GM23338 (cell line): ENCODE measurements around the gene UQCC3. TPM values are rescaled to one million over a fixed set of nuclear protein-coding genes. Genes with fewer than 3 reads are reported as not detected.
"Not testable (repeated sequence)": the region's sequence is repeated elsewhere in the genome, so short reads cannot be mapped to it uniquely, and the experiment has no call there.

ENCODE experiments used
- ATAC-seq: fragments of 200-7000 bp; cut with Tn5 transposase; 3 replicates; pipeline ENCODE4 v1.9.1; 2020
- DNase-seq: peaks from one replicate; pipeline ENCODE4 v3.0.0-alpha.2; 2015; ENCODE audit warnings: low spot score
- H2AFZ ChIP-seq: fragments of 200-600 bp; sonication (generic); 2 replicates; pipeline ENCODE4 v1.8.0; 2016; ENCODE audit warnings: antibody characterized with exemption, mild to moderate bottlenecking, moderate library complexity
- H3F3A ChIP-seq: fragments of 200-600 bp; sonication (generic); replicated peaks from 2 replicates; pipeline ENCODE4 v1.8.0; 2017; ENCODE audit warnings: antibody characterized with exemption, mixed run types, low read depth
- H3K27ac ChIP-seq: fragments of 200-600 bp; sonication (generic); 2 replicates; pipeline ENCODE4 v1.6.1; 2016; ENCODE audit warnings: low read depth
- H3K27me3 ChIP-seq: fragments of 200-600 bp; sonication (generic); 2 replicates; pipeline ENCODE4 v1.8.0; 2016; ENCODE audit warnings: mild to moderate bottlenecking, mixed run types, moderate library complexity; ENCODE audit not compliant: insufficient read depth
- H3K36me3 ChIP-seq: fragments of 200-600 bp; sonication (generic); 2 replicates; pipeline ENCODE4 v1.8.0; 2016; ENCODE audit warnings: mild to moderate bottlenecking; ENCODE audit not compliant: insufficient read depth
- H3K4me1 ChIP-seq: fragments of 200-600 bp; sonication (generic); 2 replicates; pipeline ENCODE4 v1.8.0; 2016; ENCODE audit warnings: mild to moderate bottlenecking, moderate library complexity; ENCODE audit not compliant: insufficient read depth
- H3K4me2 ChIP-seq: fragments of 200-600 bp; sonication (generic); 2 replicates; pipeline ENCODE4 v1.7.1; 2017; ENCODE audit warnings: mixed run types
- H3K4me3 ChIP-seq: fragments of 200-600 bp; sonication (generic); 2 replicates; pipeline ENCODE4 v1.6.1; 2016; ENCODE audit warnings: mixed run types
- H3K79me2 ChIP-seq: fragments of 200-600 bp; sonication (generic); replicated peaks from 2 replicates; pipeline ENCODE4 v1.8.0; 2017; ENCODE audit warnings: mild to moderate bottlenecking; ENCODE audit not compliant: insufficient read depth
- H3K9me2 ChIP-seq: fragments of 200-600 bp; sonication (generic); 2 replicates; pipeline ENCODE4 v1.8.0; 2017; ENCODE audit not compliant: insufficient read depth
- H4K20me1 ChIP-seq: fragments of 200-600 bp; sonication (generic); replicated peaks from 2 replicates; pipeline ENCODE4 v1.8.0; 2017; ENCODE audit warnings: mild to moderate bottlenecking; ENCODE audit not compliant: insufficient read depth
- H3K27ac Mint-ChIP-seq: 2 replicates; pipeline ENCODE4 v1.8.0; 2020; ENCODE audit warnings: inconsistent platforms, mild to moderate bottlenecking, moderate library complexity, mixed read lengths
- H3K27me3 Mint-ChIP-seq: 3 replicates; pipeline ENCODE4 v1.8.0; 2022; ENCODE audit warnings: low read depth, mild to moderate bottlenecking, moderate library complexity, mixed read lengths, inconsistent platforms; ENCODE audit not compliant: insufficient read depth, poor library complexity
- H3K36me3 Mint-ChIP-seq: 3 replicates; pipeline ENCODE4 v1.8.0; 2021; ENCODE audit warnings: low read depth, mild to moderate bottlenecking, inconsistent platforms, moderate library complexity, mixed read lengths
- H3K4me1 Mint-ChIP-seq: 3 replicates; pipeline ENCODE4 v1.8.0; 2020; ENCODE audit warnings: mild to moderate bottlenecking, inconsistent platforms, mixed read lengths
- H3K4me3 Mint-ChIP-seq: 3 replicates; pipeline ENCODE4 v1.8.0; 2021; ENCODE audit warnings: moderate library complexity, mild to moderate bottlenecking, inconsistent platforms, mixed read lengths
- H3K9me3 Mint-ChIP-seq: 3 replicates; pipeline ENCODE4 v1.8.0; 2020; ENCODE audit warnings: moderate library complexity, mild to moderate bottlenecking, inconsistent platforms, mixed read lengths
- CREB1 ChIP-seq: fragments of 250-450 bp; sonication (Bioruptor Pico); IDR thresholded peaks from 2 replicates; pipeline ENCODE4 v1.5.0; 2020; ENCODE audit warnings: low read depth, mild to moderate bottlenecking, moderate library complexity
- ETS1 ChIP-seq: IDR thresholded peaks from 2 replicates; pipeline ENCODE4 v1.6.1; 2016; ENCODE audit warnings: antibody characterized with exemption
- EZH2 ChIP-seq: fragments of 200-600 bp; sonication (generic); IDR thresholded peaks from one replicate; pipeline ENCODE4 v1.8.0; 2017; ENCODE audit warnings: antibody characterized with exemption, mild to moderate bottlenecking, low read depth; ENCODE audit not compliant: unreplicated experiment
- POLR2AphosphoS5 ChIP-seq: IDR thresholded peaks from 2 replicates; pipeline ENCODE4 v1.6.1; 2016; ENCODE audit warnings: antibody characterized with exemption, low read depth
- REST ChIP-seq: IDR thresholded peaks from one replicate; pipeline ENCODE4 v1.6.1; 2018; ENCODE audit warnings: antibody characterized with exemption; ENCODE audit not compliant: unreplicated experiment
- polyA plus RNA-seq: library from polyadenylated mRNA; unstranded; fragments of >200 nt; fragmentation: Nextera tagmentation; extraction: Ambion mirVana; gene quantifications from 2 replicates; pipeline ENCODE4 v1.2.1, GENCODE V29; 2016
- total RNA-seq: library from RNA; depleted of rRNA; stranded (reverse); fragments of >200 nt; shearing (Covaris generic); gene quantifications from 2 replicates; pipeline ENCODE4 v1.2.3, GENCODE V29; 2014

Gene UQCC3
- total and polyA plus RNA-seq, 2 experiments from 2014 or later: 13.0 to 54.7 TPM

GRCh38 chr11:62671236-62671607 is 251 bp upstream of the UQCC3 start:
- no peaks in the 10 kb centered on the region for H3K9me2 ChIP-seq
- peak overlapping the region; percentile 93 for H3K4me2 ChIP-seq
- peak overlapping the region; percentile 90 for H3K4me3 Mint-ChIP-seq
- peak overlapping the region; percentile 92 for H3K27ac ChIP-seq
- DNase-seq (no peak), ATAC-seq (peak; percentile 5)
- H3K4me1 ChIP-seq: peaks cover 30% of the 10 kb centered on the region
- peaks cover 16% of the 10 kb centered on the region for H3K4me1 Mint-ChIP-seq
- H4K20me1 ChIP-seq: peaks cover 15% of the 10 kb centered on the region
- peaks cover 53% of the 10 kb centered on the region for H3K36me3 Mint-ChIP-seq
- no peaks in the 10 kb centered on the region; the same call in 1 of the 3 replicates for H3K9me3 Mint-ChIP-seq
- H3K27me3 Mint-ChIP-seq: peaks cover 17% of the 10 kb centered on the region
- H3K27ac Mint-ChIP-seq: peak overlapping the region; percentile 98
- peaks cover 37% of the 10 kb centered on the region for H3K79me2 ChIP-seq
- no peaks in the 10 kb centered on the region for H3K27me3 ChIP-seq
- TF ChIP-seq POLR2AphosphoS5 (no peak), REST (no peak), EZH2 (no peak)
- peaks cover 7% of the 10 kb centered on the region for H3K36me3 ChIP-seq
- peak overlapping the region; percentile 98 for H3K4me3 ChIP-seq
- peak overlapping the region; percentile 98 for H2AFZ ChIP-seq
- peaks cover 46% of the 10 kb centered on the region for H3F3A ChIP-seq

- H3K79me2 ChIP-seq: peaks cover 26% of the 10 kb centered on the region
- peak overlapping the region; percentile 93 for H3K4me2 ChIP-seq
- peak overlapping the region; percentile 98; the same call in 1 of the 2 replicates for H3K4me3 ChIP-seq
- ATAC-seq: no peak
- Mint-ChIP-seq H3K4me3 (peak overlapping the region; percentile 90), H3K36me3 (peaks cover 52% of the 10 kb centered on the region), H3K27me3 (peaks cover 20% of the 10 kb centered on the region), H3K4me1 (peaks cover 16% of the 10 kb centered on the region), H3K27ac (no peak overlapping the region), H3K9me3 (no peaks in the 10 kb centered on the region; the same call in 1 of the 3 replicates)
- no peak for DNase-seq
- H3K27me3 ChIP-seq: no peaks in the 10 kb centered on the region
- H3F3A ChIP-seq: peaks cover 43% of the 10 kb centered on the region
- 0 out of 2 replicates have a peak overlapping the region, but pooled peaks have one; percentile 26 for H3K27ac ChIP-seq
- no peaks in the 10 kb centered on the region for H3K36me3 ChIP-seq
- H3K9me2 ChIP-seq: no peaks in the 10 kb centered on the region
- peaks cover 26% of the 10 kb centered on the region for H3K4me1 ChIP-seq
- TF ChIP-seq ETS1 (no peak), CREB1 (no peak), EZH2 (no peak), POLR2AphosphoS5 (no peak)
- H4K20me1 ChIP-seq: no peaks in the 10 kb centered on the region; the same call in 1 of the 2 replicates
- no peak overlapping the region for H2AFZ ChIP-seq
Measured at GRCh38 chr11:62673196-62673525, 1.7 kb downstream of the UQCC3 start.

- peaks cover 34% of the 10 kb centered on the region for H3F3A ChIP-seq
- peaks cover 31% of the 10 kb centered on the region for H3K79me2 ChIP-seq
- not testable (repeated sequence) for H3K27ac Mint-ChIP-seq, H3K9me2 ChIP-seq, H3K4me3 ChIP-seq, H3K27me3 ChIP-seq, DNase-seq, H4K20me1 ChIP-seq, H2AFZ ChIP-seq, H3K27ac ChIP-seq, H3K4me3 Mint-ChIP-seq, H3K4me2 ChIP-seq, H3K9me3 Mint-ChIP-seq, H3K36me3 ChIP-seq, ATAC-seq
- H3K4me1 ChIP-seq: peaks cover 20% of the 10 kb centered on the region
- H3K27me3 Mint-ChIP-seq: peaks cover 20% of the 10 kb centered on the region
- H3K36me3 Mint-ChIP-seq: peaks cover 49% of the 10 kb centered on the region
- peaks cover 14% of the 10 kb centered on the region for H3K4me1 Mint-ChIP-seq
Measured at GRCh38 chr11:62675415-62675814, 3.9 kb downstream of the UQCC3 start.
